CD4-positive, CD25-positive, alpha-beta regulatory T cell (primary cell): ENCODE results near the gene TMEM131. TPM values are rescaled to one million over a fixed set of nuclear protein-coding genes. Genes with fewer than 3 reads are reported as not detected.
A peak's percentile ranks its signal among the peaks of the same experiment; 100 is the strongest.

Source experiments
- ATAC-seq, 2 donors: fragments of 150-1000 bp; cut with Tn5 transposase; one replicate each; pipeline ENCODE4 v1.10.0; 2021; ENCODE audit warnings: low read depth in 2 of 2, moderate number of reproducible peaks in 2 of 2, moderate library complexity in 1 of 2
- DNase-seq, 3 donors: peaks; one replicate each; pipeline versions ENCODE4 v3.0.0 to v3.0.0-alpha.2; 2012 to 2022; ENCODE audit warnings: mixed read lengths in 1 of 3
- H3K27ac ChIP-seq: one replicate; pipeline ENCODE4 v1.7.0; 2013; ENCODE audit warnings: mild to moderate bottlenecking, low read length; ENCODE audit not compliant: insufficient read depth, poor library complexity, severe bottlenecking
- H3K27me3 ChIP-seq: one replicate; pipeline ENCODE4 v1.7.0; 2013; ENCODE audit warnings: low read length; ENCODE audit not compliant: control insufficient read depth, insufficient read depth
- H3K36me3 ChIP-seq: one replicate; pipeline ENCODE4 v1.7.0; 2013; ENCODE audit warnings: mild to moderate bottlenecking, low read length, moderate library complexity; ENCODE audit not compliant: control insufficient read depth, insufficient read depth
- H3K4me1 ChIP-seq: 2 replicates; pipeline ENCODE4 v1.7.0; 2013; ENCODE audit warnings: mild to moderate bottlenecking, low read length; ENCODE audit not compliant: insufficient read depth, control insufficient read depth, poor library complexity, severe bottlenecking
- H3K4me3 ChIP-seq: one replicate; pipeline ENCODE4 v1.7.0; 2013; ENCODE audit warnings: low read depth, mild to moderate bottlenecking, low read length, moderate library complexity
- H3K9me3 ChIP-seq, 2 experiments: 1 replicate in 1 of 2; 2 replicates in 1 of 2; pipeline ENCODE4 v1.7.0; 2013; ENCODE audit warnings: low read length in 2 of 2, mild to moderate bottlenecking in 1 of 2, moderate library complexity in 1 of 2; ENCODE audit not compliant: control insufficient read depth in 2 of 2
- H3K27ac Mint-ChIP-seq, 3 donors: one replicate each; pipeline ENCODE4 v1.8.0; 2020 to 2022; ENCODE audit warnings: mild to moderate bottlenecking in 3 of 3, mixed read lengths in 3 of 3, moderate library complexity in 2 of 3
- H3K27me3 Mint-ChIP-seq: one replicate; pipeline ENCODE4 v1.8.0; 2022; ENCODE audit warnings: mild to moderate bottlenecking, mixed read lengths
- H3K36me3 Mint-ChIP-seq: one replicate; pipeline ENCODE4 v1.8.0; 2020; ENCODE audit warnings: mixed read lengths
- H3K4me1 Mint-ChIP-seq, 4 donors: one replicate each; pipeline ENCODE4 v1.8.0; 2020 to 2022; ENCODE audit warnings: mixed read lengths in 4 of 4, mild to moderate bottlenecking in 1 of 4
- H3K4me3 Mint-ChIP-seq, 4 donors: one replicate each; pipeline ENCODE4 v1.8.0; 2020 to 2022; ENCODE audit warnings: mild to moderate bottlenecking in 4 of 4, mixed read lengths in 4 of 4, moderate library complexity in 3 of 4
- H3K9me3 Mint-ChIP-seq, 7 donors: one replicate each; pipeline ENCODE4 v1.8.0; 2020 to 2022; ENCODE audit warnings: mixed read lengths in 7 of 7, mild to moderate bottlenecking in 3 of 7, moderate library complexity in 2 of 7
- polyA plus RNA-seq, 4 donors: library from polyadenylated mRNA; unstranded; fragments of 300-500 nt; fragmentation: Illumina TruSeq; gene quantifications; one replicate each; pipeline ENCODE4 v1.2.3, GENCODE V29; 2021
- total RNA-seq: library from RNA; stranded (reverse); gene quantifications from one replicate; pipeline ENCODE4 v1.2.3, GENCODE V29; 2022

Gene TMEM131
- total and polyA plus RNA-seq, 5 donors from 2014 or later: 6.7 to 34.1 (median 8.0) TPM

DNA sequence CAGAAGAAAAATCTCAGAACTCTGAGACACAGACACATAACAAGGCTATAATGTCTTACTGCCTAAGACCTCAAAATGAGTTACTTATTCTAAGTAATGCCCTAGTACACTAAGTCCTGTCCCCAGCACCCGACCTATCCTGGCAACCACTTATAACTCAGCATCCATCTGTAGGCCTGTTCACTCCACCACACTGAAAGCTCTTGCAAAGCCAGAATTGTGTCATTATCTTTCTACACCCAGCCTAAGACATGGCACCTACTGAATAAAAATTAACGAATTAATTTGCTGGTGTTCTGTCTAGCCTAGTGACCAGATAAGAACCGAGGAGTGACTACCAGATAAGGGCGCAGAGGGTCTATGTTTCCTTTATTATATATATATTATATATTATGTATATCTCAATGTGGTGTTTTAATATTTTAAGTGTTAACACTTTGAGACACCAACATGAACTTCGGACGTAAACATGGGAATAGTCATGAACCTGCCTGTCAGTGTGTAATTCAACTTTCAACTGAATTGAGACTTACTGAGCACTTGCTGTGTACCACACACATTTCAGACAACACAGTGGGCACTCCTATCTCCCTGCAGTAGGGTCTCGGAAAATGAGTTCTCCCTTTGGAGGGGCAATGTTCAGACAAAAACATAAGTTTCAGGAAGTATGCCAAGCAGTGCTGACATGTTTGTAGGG lies 27.7 kb downstream of the TMEM131 start:
- Histone ChIP-seq H3K4me1 (peaks cover 12% of the 10 kb centered on the region), H3K4me3 (peak overlapping the region; percentile 13), H3K36me3 (no peaks in the 10 kb centered on the region), H3K9me3 (no peaks in the 10 kb centered on the region), H3K27me3 (no peaks in the 10 kb centered on the region), H3K27ac (no peak overlapping the region)
- H3K4me1 Mint-ChIP-seq: peaks cover 22 to 83% (median 64%) of the 10 kb centered on the region in 4 donors
- H3K9me3 Mint-ChIP-seq: peaks cover 0 to 4% (median under 1%) of the 10 kb centered on the region in 7 donors
- DNase-seq (no peak), ATAC-seq (no peak)
- H3K4me3 Mint-ChIP-seq: peak overlapping the region in 1 of 4 donors; percentile 4
- peak overlapping the region in 1 of 3 donors; percentile 48 for H3K27ac Mint-ChIP-seq
- H3K27me3 Mint-ChIP-seq: no peaks in the 10 kb centered on the region
- peaks cover 12% of the 10 kb centered on the region for H3K36me3 Mint-ChIP-seq

DNA sequence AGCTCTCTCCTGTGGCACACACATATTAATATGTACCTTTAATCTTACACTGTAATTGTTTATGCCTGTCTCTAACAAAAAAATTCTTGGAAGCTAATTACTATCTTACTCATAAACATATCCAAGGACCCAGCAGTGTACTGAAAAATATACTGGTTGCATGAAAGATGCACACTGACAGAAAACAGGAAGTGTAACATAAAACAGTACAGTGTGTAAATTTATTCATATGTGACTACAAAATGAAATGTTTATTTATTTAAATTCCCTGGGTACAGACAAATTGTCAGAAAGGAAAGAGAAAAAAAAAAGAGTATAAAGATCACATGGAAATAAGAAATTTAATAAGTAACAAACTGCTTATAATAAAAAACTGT lies 28.5 kb downstream of the TMEM131 start:
- Histone ChIP-seq H3K4me3 (no peak overlapping the region), H3K4me1 (peaks cover 12% of the 10 kb centered on the region), H3K27ac (no peak overlapping the region), H3K36me3 (no peaks in the 10 kb centered on the region), H3K27me3 (no peaks in the 10 kb centered on the region), H3K9me3 (no peaks in the 10 kb centered on the region)
- Mint-ChIP-seq H3K36me3 (peaks cover 9% of the 10 kb centered on the region), H3K27ac (peak overlapping the region in 1 of 3 donors; percentile 6), H3K4me1 (peaks cover 22 to 91% (median 71%) of the 10 kb centered on the region in 4 donors), H3K9me3 (peaks cover 0 to 4% (median 0%) of the 10 kb centered on the region in 7 donors), H3K27me3 (no peaks in the 10 kb centered on the region), H3K4me3 (no peak overlapping the region)
- no peak for ATAC-seq
- no peak for DNase-seq

DNA sequence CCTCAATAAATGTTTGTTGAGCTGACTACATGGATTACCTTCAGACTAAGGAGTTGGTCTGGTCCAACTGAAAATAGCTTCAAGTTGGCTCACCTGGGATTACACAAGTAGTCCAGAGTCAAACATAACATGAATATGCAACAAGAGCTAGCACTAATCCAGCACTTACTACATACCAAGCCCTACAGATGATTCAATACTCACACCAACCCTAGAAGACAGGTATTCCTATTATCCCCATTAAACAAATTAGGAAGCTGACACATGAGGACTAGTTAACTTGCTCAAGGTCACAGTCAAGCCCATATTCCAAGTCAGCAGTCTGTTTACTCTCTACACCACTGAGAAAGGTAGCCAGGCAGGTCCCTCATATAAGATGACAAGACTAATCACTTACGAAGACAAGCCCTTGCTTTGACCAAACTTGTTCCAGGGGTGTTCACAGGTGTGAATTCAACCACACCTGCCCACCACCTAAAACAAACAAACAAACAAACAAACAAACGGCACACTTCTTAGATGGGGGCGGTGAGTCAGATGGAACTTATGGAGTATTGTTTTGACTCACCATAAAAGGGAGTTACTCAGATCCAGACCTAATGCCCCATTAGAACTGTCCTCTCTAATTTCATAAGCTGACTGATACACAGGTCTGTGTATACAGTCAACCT lies 29.1 kb downstream of the TMEM131 start:
- Mint-ChIP-seq H3K9me3 (peaks cover 0 to 2% (median 0%) of the 10 kb centered on the region in 7 donors), H3K4me1 (peaks cover 22 to 89% (median 72%) of the 10 kb centered on the region in 4 donors), H3K4me3 (no peak overlapping the region), H3K27me3 (no peaks in the 10 kb centered on the region), H3K36me3 (peaks cover 9% of the 10 kb centered on the region), H3K27ac (peak overlapping the region in 2 of 3 donors; percentile 6 to 56)
- Histone ChIP-seq H3K9me3 (no peaks in the 10 kb centered on the region), H3K36me3 (no peaks in the 10 kb centered on the region), H3K27ac (no peak overlapping the region), H3K4me3 (no peak overlapping the region), H3K27me3 (no peaks in the 10 kb centered on the region), H3K4me1 (peaks cover 12% of the 10 kb centered on the region)
- DNase-seq (no peak), ATAC-seq (no peak)

DNA sequence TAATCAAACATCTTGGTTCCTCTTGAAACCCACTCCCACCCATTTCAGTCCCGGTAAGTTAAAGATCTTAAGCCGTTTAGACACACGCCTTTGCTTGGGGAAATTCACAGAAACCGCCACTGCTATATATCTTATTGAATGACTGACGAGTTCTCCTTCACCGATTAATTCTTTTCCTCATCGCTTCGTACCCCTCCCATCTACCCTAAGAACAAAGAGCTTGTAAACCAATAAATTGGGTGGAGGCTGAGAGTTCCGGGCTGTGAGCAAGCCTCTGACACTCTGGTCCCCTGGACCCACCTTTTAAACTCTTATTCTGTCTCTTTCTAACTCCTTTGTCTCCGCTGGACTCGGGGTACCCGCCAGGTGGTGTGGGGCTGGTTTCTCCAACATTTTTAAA lies 30.6 kb downstream of the TMEM131 start:
- Histone ChIP-seq H3K27ac (no peak overlapping the region), H3K9me3 (no peaks in the 10 kb centered on the region), H3K36me3 (no peaks in the 10 kb centered on the region), H3K27me3 (no peaks in the 10 kb centered on the region), H3K4me1 (peaks cover 6% of the 10 kb centered on the region), H3K4me3 (no peak overlapping the region)
- Mint-ChIP-seq H3K36me3 (peaks cover 7% of the 10 kb centered on the region), H3K9me3 (peaks cover 0 to 1% (median 0%) of the 10 kb centered on the region in 7 donors), H3K4me1 (peaks cover 22 to 83% (median 70%) of the 10 kb centered on the region in 4 donors), H3K27me3 (no peaks in the 10 kb centered on the region), H3K4me3 (peak overlapping the region in 1 of 4 donors; percentile 33), H3K27ac (peak overlapping the region in 1 of 3 donors; percentile 38)
- ATAC-seq (no peak), DNase-seq (no peak)

DNA sequence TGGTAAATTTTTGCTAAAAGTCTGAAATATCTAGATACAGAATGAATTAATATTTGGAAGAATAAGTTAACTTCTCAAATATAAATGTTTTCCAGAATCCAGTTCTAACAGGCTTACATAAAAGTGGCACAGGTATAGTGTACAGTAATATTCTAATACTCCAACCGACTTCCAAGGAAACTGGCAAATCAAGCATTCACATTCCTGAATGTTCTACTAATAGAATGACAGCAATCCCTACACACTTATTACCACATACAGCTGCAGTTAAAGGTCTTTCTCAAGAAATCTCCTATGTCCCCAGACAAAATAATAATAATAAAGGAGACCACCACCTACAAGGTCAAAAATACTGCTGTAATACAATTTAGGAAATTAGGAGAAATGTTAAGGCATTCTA lies 31.9 kb downstream of the TMEM131 start:
- H3K4me1 Mint-ChIP-seq: peaks cover 28 to 83% (median 69%) of the 10 kb centered on the region in 4 donors
- H3K27me3 Mint-ChIP-seq: no peaks in the 10 kb centered on the region
- peaks cover 4% of the 10 kb centered on the region for H3K4me1 ChIP-seq
- H3K36me3 Mint-ChIP-seq: peaks cover 5% of the 10 kb centered on the region
- no peak overlapping the region for H3K4me3 Mint-ChIP-seq
- H3K27ac Mint-ChIP-seq: no peak overlapping the region
- peaks cover 0 to 1% (median 0%) of the 10 kb centered on the region in 7 donors for H3K9me3 Mint-ChIP-seq
- H3K4me3 ChIP-seq: no peak overlapping the region
- no peaks in the 10 kb centered on the region for H3K36me3 ChIP-seq
- no peak for DNase-seq
- ATAC-seq: no peak
- no peak overlapping the region for H3K27ac ChIP-seq
- no peaks in the 10 kb centered on the region for H3K27me3 ChIP-seq
- no peaks in the 10 kb centered on the region for H3K9me3 ChIP-seq

DNA sequence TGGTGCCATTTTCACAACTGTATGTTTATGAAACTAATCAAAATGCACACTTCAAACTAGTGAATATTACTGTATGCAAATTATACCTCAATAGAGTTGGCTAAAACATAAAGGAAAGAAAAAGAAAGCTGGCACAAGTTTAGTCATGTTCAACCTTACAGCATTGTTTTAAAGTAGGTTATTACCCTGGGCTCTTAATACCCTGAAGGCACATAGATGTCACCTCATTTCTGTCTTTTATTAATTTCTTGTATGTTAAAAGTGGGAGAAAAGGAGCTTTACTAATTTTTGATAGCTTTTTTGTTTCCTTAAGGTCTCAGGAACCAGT lies 32.7 kb downstream of the TMEM131 start:
- no peaks in the 10 kb centered on the region for H3K27me3 ChIP-seq
- ATAC-seq (no peak), DNase-seq (no peak)
- no peak overlapping the region for H3K4me3 ChIP-seq
- H3K27ac ChIP-seq: no peak overlapping the region
- peaks cover 0 to 1% (median 0%) of the 10 kb centered on the region in 7 donors for H3K9me3 Mint-ChIP-seq
- H3K36me3 ChIP-seq: no peaks in the 10 kb centered on the region
- peaks cover 5% of the 10 kb centered on the region for H3K36me3 Mint-ChIP-seq
- no peak overlapping the region for H3K4me3 Mint-ChIP-seq
- H3K9me3 ChIP-seq: no peaks in the 10 kb centered on the region
- no peaks in the 10 kb centered on the region for H3K27me3 Mint-ChIP-seq
- H3K4me1 Mint-ChIP-seq: peaks cover 30 to 83% (median 70%) of the 10 kb centered on the region in 4 donors
- H3K27ac Mint-ChIP-seq: peak overlapping the region in 1 of 3 donors; percentile 6
- H3K4me1 ChIP-seq: peaks cover 4% of the 10 kb centered on the region

DNA sequence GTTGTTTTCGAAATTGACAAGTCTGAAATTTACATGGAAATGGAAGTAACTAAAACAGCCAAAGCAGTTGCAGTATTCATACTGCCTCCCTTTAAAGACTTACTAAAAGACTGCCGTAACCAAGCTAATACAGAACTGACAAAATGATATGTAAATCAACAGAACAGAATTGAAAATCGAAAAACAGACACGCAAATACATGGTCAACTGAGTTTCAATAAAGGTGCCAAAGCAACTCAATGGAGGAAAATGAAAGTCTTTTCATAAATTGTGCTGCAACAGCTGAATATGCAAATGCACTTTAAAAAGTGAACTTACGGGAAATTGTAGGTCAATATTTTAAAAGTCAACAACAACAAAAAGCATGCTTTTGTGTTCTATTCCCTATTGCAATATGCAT lies 34.2 kb downstream of the TMEM131 start:
- Mint-ChIP-seq H3K27me3 (no peaks in the 10 kb centered on the region), H3K4me1 (peaks cover 25 to 76% (median 63%) of the 10 kb centered on the region in 4 donors), H3K4me3 (no peak overlapping the region), H3K36me3 (peaks cover 8% of the 10 kb centered on the region), H3K9me3 (peaks cover 0 to 1% (median 0%) of the 10 kb centered on the region in 7 donors), H3K27ac (no peak overlapping the region)
- Histone ChIP-seq H3K27ac (no peak overlapping the region), H3K9me3 (no peaks in the 10 kb centered on the region), H3K4me1 (peaks cover 4% of the 10 kb centered on the region), H3K36me3 (no peaks in the 10 kb centered on the region), H3K27me3 (no peaks in the 10 kb centered on the region), H3K4me3 (no peak overlapping the region)
- no peak for ATAC-seq
- no peak for DNase-seq
